ENCODE data around the gene GPX8.

GRCh38 chr5:55191165-55191564 lies 31.2 kb downstream of the GPX8 start:
- TF ChIP-seq CTCF (IDR thresholded peaks at IDR 0.05 in 8 of 11, conservative IDR thresholded peaks at IDR 0.05 in 3 of 11) (no peak), POLR2A (IDR thresholded peaks at IDR 0.05) (no peak), POLR2AphosphoS5 (IDR thresholded peaks at IDR 0.05) (no peak)
